ENCODE results near the gene TM7SF3.

DNA sequence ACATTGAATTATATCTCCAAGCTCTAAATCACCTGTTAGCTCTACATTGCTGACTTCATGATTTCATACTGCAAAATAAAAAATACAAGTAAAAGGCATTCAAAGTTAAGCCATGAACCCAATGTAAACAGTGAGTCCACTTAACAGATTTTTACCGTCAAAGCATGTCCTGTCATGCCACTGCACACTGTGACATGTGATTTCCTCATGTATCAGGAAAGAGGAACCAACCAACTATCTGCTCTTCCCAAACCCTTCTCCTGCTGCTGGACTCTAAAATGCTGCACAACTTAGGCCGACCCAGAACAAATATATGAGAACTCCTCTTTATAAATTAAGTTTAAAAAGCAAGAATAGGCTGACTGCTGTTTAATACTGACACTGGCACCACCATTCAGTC is 37.5 kb downstream of the TM7SF3 start:
- TF ChIP-seq, protein P1, sequence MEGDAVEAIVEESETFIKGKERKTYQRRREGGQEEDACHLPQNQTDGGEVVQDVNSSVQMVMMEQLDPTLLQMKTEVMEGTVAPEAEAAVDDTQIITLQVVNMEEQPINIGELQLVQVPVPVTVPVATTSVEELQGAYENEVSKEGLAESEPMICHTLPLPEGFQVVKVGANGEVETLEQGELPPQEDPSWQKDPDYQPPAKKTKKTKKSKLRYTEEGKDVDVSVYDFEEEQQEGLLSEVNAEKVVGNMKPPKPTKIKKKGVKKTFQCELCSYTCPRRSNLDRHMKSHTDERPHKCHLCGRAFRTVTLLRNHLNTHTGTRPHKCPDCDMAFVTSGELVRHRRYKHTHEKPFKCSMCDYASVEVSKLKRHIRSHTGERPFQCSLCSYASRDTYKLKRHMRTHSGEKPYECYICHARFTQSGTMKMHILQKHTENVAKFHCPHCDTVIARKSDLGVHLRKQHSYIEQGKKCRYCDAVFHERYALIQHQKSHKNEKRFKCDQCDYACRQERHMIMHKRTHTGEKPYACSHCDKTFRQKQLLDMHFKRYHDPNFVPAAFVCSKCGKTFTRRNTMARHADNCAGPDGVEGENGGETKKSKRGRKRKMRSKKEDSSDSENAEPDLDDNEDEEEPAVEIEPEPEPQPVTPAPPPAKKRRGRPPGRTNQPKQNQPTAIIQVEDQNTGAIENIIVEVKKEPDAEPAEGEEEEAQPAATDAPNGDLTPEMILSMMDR (IDR thresholded peaks at IDR 0.05): no peak
- TF ChIP-seq POLR2A (IDR thresholded peaks at IDR 0.05) (no peak), POLR2AphosphoS5 (IDR thresholded peaks at IDR 0.05) (no peak)
